ENCODE data around the gene C12orf50.
"Not testable (repeated sequence)": the region's sequence is repeated elsewhere in the genome, so short reads cannot be mapped to it uniquely, and the experiment has no call there.

Gene C12orf50

GRCh38 chr12:87988534-87988933 lies 40.7 kb downstream of the C12orf50 start:
- no peak for DNase-seq (ENCODE audit: low read depth in 2 of 2)

DNA sequence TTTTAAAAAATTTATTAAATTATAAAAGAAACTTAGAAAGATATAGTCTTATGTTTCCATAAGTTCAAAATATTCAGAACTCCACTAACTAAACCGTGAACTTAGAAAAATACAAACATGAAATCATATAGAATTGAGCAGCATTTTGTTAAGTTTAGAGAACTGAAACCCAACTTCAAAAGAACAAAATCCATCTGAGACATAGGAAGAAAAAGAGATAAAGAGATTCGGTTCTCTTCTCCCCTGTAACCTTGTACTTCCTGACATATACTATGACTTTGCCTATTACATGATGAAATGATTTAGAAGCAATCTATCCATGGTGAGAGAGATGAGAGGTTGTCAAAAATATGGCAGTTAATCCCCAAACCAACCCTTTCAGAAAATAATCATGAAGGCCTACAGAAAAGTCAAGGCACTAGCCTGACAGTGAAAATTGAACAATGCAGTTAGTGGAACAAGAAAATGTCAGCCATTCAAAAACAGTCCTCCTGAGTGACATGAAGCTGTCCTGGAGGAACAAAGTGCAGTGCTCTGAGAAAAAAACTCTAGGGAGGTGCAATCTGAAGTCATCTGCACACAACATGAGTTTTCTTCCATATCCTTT lies 44.0 kb downstream of the C12orf50 start:
- DNase-seq (ENCODE audit: low read depth in 2 of 2), result no peak

DNA sequence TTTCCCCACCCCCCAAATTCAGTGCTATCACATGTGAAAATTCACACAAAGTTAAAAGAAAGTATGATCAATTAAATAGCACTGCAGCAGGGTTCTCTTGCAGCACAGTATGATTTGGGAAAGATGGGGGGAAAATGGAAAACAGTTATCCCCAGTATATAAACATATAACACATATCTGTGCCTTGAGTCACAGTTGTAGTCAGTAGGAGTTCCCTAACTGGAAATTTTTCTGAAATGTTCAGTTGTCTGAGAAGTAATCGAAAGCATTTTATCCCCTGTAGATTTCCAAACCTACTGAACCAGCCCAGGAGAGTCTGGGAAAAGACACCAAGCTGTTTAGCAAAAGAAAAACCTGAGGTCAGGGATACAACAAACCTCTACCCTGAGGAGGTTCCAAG lies 47.0 kb downstream of the C12orf50 start:
- no peak for DNase-seq (ENCODE audit: low read depth in 2 of 2)

DNA sequence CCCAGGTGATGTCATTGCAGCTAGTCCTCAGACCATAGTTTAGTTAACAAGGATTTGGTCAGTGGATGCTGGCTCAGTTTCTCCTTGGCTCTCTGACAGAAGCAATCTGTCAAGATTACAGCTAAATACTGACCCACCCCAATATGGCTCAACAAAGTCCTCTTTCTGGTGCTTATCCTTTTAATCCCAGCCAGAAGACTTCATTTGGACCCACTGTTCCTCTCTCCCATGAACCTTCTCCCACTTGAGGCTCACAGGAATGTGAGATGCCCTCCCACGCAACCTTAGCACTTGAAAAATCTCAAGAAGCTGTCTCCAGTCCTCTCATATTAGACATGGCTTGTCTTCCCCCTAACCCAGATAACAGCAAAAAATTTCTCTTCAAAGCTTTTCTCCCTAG lies 47.7 kb downstream of the C12orf50 start:
- no peak for DNase-seq (ENCODE audit: low read depth in 2 of 2)

DNA sequence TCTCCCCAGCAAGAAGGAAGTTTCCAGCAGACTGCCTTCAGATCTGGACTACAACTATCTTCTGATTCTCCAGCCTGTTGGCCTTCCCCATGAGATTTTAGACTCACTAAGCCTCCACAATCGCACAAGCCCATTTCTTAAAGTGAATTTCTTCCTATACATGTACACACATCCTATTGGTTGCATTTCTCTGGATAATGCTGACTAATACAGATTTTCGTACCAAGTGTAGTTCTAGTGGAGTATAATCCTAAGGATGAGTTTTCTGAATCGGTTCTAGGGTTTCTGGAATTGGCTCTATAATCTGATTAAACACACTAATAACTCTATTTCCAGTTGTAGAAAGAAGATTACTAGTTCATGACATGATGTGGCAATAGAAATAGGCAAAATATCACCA lies 53.3 kb downstream of the C12orf50 start:
- no peak for DNase-seq (ENCODE audit: low read depth in 2 of 2)

DNA sequence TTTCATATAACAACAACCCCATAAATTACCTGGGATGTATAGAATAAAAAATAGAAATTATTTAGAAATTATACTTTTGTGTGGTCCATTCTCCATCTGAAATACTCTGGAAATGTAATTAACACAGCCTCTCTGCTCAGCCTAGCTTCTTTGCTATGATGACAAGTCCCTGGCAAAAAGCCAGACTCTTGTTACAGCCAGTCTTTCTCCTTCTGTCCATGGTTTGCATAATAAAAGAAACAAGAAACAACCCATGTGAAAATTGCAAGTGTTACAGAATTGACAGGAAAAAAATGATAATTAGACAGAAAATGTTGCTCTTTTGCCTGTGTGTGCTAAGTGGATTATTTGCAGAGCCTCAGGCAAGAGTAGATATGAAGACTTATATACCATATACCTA lies 61.3 kb downstream of the C12orf50 start:
- DNase-seq (ENCODE audit: low read depth in 2 of 2), result no peak

GRCh38 chr12:87960566-87960965 lies 68.6 kb downstream of the C12orf50 start:
- DNase-seq (ENCODE audit: low read depth in 2 of 2), result no peak

DNA sequence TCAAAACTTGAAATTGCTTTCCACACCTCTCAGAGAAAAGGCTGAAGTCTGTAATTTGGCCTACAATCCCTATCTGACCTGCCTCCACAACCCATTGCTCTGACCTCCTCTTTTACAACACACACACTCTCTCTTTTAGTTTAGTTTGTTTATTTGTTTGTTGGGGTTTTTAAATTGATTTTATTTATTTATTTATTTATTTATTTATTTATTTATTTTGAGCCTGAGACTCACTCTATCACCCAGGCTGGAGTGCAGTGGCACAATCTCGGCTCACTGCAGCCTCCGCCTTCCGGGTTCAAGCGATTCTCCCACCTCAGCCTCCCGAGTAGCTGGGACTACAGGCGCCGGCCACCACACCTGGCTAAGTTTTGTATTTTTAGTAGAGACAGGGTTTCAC lies 75.2 kb downstream of the C12orf50 start:
- DNase-seq (ENCODE audit: low read depth in 2 of 2), result not testable (repeated sequence)

- DNase-seq (ENCODE audit: low read depth in 2 of 2), result no peak
These were observed 75.8 kb downstream of the C12orf50 start for GRCh38 chr12:87953256-87953860.

DNA sequence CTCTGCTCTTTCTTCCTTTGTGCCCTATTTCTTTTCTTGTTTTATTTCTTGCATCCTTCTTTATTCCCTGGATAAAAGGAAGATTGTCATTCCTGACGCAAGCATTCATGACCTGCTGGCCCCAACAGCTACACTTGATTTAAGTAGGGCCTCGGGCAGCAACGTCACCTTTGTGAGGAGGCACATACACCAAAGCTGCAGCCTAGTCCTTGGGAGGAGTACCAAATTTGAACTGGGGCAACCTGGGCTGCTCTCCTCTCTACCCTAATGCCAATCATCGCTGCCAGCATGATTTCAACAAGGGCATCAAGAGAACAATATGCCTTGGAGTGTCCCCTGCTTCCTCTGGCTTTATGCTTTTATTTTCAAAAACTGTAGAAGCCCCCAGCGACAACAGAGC lies 76.4 kb downstream of the C12orf50 start:
- no peak for DNase-seq (ENCODE audit: low read depth in 2 of 2)

DNA sequence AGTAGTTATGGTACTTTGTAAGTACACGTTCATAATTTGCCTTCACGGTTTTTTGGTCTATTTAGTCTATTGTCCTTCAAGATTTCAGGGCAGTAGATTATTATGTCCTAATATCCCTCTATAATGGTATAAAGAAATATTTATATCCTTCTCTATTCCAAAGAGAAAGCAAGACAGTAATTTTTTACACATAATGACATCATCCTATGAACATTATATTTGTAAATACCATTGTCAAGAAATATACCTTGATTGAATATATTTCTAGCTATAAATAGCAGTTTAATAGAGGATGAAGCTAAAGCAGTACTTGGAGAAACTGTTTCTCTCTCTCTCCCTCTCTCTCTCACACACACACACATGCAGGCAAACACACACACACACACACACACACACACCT lies 77.0 kb downstream of the C12orf50 start:
- no peak for DNase-seq (ENCODE audit: low read depth in 2 of 2)

- no peak for DNase-seq (ENCODE audit: low read depth in 2 of 2)
These were observed 85.4 kb downstream of the C12orf50 start for GRCh38 chr12:87943762-87944161.

DNA sequence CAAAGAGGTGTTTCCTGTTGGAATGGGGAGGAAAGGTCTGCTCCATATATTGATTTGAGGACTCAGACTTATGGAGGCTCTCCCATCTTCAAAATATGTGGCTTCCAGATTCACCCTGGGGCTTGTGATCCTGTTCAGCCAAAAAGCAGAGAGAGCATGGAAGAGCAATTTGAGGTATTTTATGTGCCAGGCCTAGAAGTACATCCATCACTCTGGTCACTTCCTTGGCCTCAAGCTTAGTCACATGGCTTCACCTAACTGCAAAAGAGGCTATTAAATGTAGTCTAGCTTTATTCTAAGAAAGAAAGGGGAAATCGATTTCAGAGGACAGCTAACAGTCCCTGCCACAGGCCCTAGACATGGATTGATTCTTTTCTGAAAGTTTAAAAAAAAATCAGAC lies 86.2 kb downstream of the C12orf50 start:
- no peak for DNase-seq (ENCODE audit: low read depth in 2 of 2)

DNA sequence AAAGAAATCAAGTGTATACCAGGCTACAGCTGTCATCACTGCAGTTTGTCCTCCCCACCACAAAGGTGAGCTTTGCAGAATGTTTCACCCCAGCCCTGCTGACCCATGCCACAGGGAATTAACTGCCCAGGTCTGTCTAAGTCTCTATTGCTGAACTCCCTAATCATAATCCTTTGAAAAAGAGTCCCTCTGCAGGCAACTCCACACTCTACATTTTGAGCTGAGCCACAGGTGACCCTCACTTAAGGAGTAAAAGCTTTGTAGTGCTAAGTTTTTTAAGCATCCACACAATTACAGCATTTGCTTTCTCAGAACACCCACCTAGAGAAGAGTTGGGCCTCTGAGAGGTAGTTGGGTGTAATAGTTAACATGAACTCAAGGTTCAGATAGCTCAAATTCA lies 90.0 kb downstream of the C12orf50 start:
- DNase-seq (ENCODE audit: low read depth in 2 of 2), result no peak

DNA sequence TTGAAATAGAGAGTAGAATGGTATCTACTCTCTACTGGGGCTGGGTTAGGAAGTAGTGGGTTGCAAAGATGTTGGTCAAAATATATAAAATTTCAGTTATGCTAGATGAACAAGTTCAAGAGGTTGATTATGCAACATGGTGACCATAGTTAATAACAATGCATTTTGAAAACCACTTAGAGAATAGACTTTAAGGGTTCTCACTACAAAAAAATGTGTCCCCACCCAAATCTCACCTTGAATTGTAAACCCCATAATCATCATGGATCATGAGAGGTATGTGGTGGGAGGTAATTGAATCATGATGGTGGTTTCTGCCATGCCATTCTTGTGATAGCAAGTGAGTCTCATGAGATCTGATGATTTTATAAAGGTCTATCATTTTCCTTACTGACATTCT lies 94.0 kb downstream of the C12orf50 start:
- no peak for DNase-seq (ENCODE audit: low read depth in 2 of 2)

DNA sequence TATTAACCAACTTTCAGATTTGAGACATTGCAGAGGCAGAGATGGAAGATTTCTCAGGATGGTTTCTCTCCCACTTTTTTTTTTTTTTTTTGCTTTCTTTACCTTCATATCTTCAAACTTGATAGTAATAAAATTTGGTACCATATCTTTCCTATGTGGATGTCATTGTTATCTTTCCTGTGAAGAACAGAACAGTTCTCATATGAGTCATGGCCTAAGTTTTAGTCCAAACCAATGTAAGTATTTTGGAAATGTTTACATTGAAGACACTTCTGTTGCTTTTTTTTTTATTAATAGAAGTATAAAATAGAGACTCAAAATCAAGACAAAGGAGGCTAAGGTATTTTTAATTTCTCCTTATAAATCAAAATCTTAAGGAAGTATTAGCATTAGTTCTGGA lies 95.2 kb downstream of the C12orf50 start:
- no peak for DNase-seq (ENCODE audit: low read depth in 2 of 2)

- no peak for DNase-seq (ENCODE audit: low read depth in 2 of 2)
These were observed 97.4 kb downstream of the C12orf50 start for GRCh38 chr12:87931812-87932211.

- DNase-seq (ENCODE audit: low read depth in 2 of 2), result no peak
These were observed 98.6 kb downstream of the C12orf50 start for GRCh38 chr12:87930627-87931026.

Data from activated CD8-positive, alpha-beta memory T cell treated with anti-CD3 and anti-CD28 coated beads for 4 hours (primary cell).